Astrocyte of the cerebellum (primary cell): ENCODE data around the gene CASQ2.

Source experiments
- DNase-seq: peaks from one replicate; pipeline ENCODE4 v3.0.0-alpha.2; 2011; ENCODE audit warnings: low read depth
- H3K4me3 ChIP-seq: 2 replicates; pipeline ENCODE4 v1.5.1; 2011; ENCODE audit warnings: mild to moderate bottlenecking, low read depth, low read length, moderate library complexity
- in situ Hi-C: cut with HindIII; loops from 2 replicates; pipeline ENCODE4 v1.10.0; 2017; ENCODE audit warnings: low sequenced_read_pairs
- TF ChIP-seq, protein P1 (sequence below): IDR thresholded peaks from 2 replicates; pipeline ENCODE4 v1.5.1; 2012; ENCODE audit warnings: low read length, low read depth, moderate library complexity, mild to moderate bottlenecking; ENCODE audit errors: missing control alignments

The CASQ2 gene

DNA sequence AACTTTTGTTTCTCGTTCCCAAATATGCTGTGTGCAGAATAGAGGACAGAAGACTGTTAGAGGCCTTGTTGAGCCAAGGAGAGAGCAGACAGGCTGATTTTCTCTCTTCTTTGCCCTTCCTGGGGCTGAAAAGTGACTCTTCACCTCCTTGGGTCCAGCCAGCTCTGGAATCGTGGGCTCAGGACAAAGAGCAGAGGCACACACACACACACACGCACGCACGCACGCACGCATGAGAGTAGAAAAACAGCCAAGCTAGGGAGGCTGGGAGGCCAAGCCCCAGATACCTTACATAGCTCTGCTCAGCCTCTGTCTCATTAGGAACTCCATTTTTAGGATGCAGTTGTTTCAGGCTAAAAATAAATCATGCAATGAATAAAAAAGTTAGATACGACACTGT is at the start of gene CASQ2:
Gene CASQ2, minus strand, starts transcription at position 166 of the 400 bp plus-strand sequence. CDS start 173 bp downstream, outside the sequence.
- H3K4me3 ChIP-seq = no peak within 1 kb of the TSS
- TF ChIP-seq, protein P1, sequence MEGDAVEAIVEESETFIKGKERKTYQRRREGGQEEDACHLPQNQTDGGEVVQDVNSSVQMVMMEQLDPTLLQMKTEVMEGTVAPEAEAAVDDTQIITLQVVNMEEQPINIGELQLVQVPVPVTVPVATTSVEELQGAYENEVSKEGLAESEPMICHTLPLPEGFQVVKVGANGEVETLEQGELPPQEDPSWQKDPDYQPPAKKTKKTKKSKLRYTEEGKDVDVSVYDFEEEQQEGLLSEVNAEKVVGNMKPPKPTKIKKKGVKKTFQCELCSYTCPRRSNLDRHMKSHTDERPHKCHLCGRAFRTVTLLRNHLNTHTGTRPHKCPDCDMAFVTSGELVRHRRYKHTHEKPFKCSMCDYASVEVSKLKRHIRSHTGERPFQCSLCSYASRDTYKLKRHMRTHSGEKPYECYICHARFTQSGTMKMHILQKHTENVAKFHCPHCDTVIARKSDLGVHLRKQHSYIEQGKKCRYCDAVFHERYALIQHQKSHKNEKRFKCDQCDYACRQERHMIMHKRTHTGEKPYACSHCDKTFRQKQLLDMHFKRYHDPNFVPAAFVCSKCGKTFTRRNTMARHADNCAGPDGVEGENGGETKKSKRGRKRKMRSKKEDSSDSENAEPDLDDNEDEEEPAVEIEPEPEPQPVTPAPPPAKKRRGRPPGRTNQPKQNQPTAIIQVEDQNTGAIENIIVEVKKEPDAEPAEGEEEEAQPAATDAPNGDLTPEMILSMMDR = no peak
- DNase-seq = no peak
- in situ Hi-C loops = no loop called here

DNA sequence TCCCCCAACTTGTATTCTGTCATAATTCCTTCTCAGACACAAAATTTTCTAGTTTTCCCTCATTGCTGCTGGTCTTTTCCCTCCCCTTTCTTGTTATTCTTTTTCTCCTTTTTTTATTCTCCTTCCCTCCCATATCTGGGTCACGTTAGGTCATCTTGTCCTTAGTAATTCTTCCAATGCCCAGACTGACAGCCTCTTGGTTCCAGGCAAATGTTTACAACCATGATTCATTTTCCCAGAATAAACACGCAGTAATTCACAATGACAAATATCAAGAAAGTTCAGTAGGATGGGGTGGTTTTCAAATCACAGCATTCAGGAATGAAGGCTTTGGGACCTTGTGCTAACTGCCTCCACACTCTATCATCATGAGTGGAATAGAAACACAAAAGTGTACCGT is 47.2 kb upstream of the CASQ2 start:
- no peak for DNase-seq
- in situ Hi-C loops = no loop called here
- TF ChIP-seq, protein P1 = no peak
- H3K4me3 ChIP-seq = no peak overlapping the region

DNA sequence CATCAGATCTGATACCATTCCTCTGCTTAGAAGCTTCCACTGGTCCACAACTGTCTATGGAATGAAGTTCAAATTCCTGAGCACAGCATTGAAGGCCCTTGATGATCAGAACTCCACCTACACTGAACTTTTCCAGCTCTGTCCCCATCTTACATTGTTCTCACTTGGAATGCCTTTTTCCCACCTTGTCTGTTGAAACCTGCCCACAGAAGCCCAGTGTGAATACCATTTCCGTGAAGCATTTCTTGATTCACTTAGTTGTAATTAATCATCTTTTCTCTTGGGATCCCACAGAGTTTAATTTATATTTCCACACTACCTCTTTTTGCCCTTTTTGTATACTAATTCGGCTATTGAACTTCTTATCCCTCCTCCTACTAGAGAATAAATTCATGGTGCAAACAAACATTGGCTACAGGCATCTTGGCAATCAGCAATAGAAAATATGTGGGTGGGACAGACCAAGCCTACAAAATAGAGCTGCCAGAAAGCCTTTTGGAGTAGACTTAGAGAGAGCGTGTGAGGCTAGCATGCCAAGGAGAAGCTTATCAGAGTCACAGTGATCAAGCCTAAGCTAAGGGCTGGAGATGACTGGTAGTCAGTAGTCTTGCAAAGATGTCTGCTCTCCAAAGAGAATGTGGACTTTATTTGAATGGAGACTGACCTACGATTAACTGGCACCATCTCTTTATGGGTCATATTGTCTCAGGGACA is 46.3 kb upstream of the CASQ2 start:
- no peak for DNase-seq
- no peak overlapping the region for H3K4me3 ChIP-seq
- in situ Hi-C loops = no loop called here
- TF ChIP-seq, protein P1 = no peak

DNA sequence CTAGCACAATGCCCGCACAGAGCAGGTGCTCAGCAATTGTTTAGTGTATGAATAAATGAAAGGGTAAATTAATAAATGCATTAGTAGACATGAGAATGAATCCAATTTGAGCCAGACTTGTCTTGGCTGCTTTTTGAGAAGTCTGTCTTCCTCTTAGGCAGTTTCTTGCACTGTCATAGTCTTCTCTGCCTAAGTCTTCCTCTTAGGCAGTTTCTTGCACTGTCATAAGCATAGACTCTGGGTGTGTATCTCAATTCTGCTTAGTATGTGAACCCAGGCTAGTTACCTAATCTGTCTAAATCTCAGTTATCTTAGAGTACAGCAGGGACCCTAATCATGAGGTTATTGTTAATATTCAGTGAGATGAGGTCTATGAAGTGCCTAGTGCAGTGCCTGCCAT is 45.2 kb upstream of the CASQ2 start:
- TF ChIP-seq, protein P1 = no peak
- no peak for DNase-seq
- in situ Hi-C loops = no loop called here
- no peak overlapping the region for H3K4me3 ChIP-seq

DNA sequence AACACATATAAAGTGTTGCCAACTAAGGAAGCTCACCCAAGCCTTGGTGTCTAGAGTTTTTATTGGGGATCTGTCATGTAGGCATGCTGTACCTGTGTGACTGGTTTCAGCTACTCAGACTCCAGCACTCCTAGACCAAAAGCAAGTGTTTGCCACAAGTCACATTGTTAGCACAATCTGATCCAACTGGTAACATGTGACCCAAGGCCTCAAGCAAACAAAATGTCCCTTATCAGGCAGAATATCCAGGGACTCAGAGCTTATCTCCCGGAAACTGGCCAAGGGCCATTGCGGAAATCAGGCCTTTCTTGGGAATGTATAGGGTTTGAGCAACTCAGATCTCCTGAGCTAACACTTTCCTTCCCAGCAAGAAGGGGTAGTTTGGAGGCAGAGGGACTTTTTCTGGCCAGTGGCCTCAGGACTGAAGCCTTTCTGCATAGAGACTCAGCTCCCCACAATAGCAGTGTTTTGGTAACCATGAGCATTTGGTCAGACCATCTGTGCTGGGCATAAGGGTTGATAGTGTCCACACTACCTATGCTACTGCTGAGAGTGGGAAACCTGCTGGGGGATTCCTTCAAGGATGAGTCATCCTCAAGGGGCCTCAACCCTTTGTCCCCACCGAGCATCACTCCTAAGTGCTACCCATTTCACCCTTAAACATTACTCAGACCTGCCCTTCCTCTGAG is 42.8 kb upstream of the CASQ2 start:
- in situ Hi-C loops = no loop called here
- DNase-seq = no peak
- H3K4me3 ChIP-seq = no peak overlapping the region
- TF ChIP-seq, protein P1 = no peak

DNA sequence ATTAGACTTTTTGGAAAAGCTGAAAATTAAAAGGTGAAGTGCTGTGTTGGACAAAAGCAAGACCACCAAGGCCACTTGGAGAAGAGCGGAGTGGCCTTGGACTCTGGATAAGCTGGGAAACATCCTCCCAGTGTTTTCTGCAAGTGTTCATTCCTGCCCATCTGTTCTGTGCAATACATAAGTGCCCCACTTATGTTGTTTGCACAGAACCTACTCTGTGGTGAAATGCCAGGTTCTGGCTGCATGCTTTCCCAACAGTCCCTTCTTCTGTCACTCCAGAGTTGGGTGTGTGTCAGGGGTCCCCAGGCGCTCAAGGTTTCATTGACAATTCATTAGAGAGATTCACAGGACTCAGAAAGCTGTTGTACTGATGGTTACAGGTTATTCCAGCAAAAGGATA is 42.1 kb upstream of the CASQ2 start:
- no peak overlapping the region for H3K4me3 ChIP-seq
- in situ Hi-C loops = no loop called here
- TF ChIP-seq, protein P1 = no peak
- no peak for DNase-seq
